ENCODE data around the gene HELLS.

HELLS gene

DNA sequence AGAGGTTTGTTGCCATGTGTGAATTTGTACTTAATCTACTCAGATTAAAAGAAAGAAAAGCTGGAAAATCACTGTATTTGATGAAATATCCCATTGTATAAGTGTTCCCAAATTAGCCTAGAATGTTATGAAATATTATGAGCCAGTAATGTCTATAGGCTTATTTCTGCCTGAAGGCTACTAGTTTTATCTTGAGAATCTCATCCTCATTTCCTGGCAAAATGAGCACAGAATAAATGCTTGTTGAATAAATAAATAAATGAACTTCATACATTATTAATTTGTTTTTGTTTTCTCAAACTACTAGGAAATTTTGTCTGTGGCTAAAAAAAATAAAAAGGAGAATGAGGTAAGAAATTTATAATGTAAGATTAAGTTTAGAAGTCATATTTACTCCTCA, 25.5 kb downstream of the HELLS start:
- H3K9ac ChIP-seq (ENCODE audit: low read depth, low read length) = no peak overlapping the region
- no peaks in the 10 kb centered on the region for H3K4me1 ChIP-seq (ENCODE audit: insufficient read depth, low read length)
- H3K9me3 ChIP-seq (ENCODE audit: control insufficient read depth, insufficient read depth, low read length) = no peaks in the 10 kb centered on the region
- peaks cover 33% of the 10 kb centered on the region for H3K36me3 ChIP-seq (ENCODE audit: insufficient read depth, low read length)

DNA sequence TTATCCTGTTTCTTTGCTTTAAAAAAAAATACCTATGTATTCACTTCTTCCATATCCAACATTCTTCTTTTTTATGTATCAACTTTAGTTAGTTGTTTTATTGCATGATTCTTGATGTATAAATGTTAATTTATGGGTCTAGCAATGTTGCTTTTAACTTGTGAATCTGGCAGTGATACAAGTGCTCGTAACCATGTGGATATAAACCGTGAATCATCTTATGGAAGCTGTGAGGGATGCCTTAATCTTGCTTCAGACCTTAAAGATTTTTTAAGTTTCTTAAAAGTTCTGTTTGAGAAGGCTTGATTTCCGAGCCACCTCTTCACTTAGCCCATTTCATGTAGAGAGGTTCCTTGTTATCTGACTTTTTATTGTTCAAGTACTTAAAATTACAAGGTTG, 25.9 kb downstream of the HELLS start:
- peaks cover 31% of the 10 kb centered on the region for H3K36me3 ChIP-seq (ENCODE audit: insufficient read depth, low read length)

DNA sequence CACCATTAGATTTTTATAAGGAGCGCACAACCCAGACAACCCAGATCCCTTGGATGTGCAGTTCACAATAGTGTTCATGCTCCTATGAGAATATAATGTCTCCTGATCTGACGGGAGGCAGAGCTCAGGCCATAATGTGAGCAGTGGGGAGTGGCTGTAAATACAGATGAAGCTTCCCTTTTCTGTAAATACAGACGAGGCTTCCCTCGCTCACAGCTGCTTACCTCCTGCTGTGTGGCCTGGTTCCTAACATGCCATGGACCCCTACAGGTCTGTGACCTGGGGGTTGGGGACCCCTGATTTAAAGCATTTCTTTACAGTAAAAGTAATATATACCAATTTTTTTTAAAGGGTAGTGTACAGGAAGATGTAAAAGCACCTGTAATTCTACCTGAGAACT, 33.2 kb downstream of the HELLS start:
- Histone ChIP-seq H3K9me3 (ENCODE audit: control insufficient read depth, insufficient read depth, low read length) (no peaks in the 10 kb centered on the region), H3K36me3 (ENCODE audit: insufficient read depth, low read length) (peaks cover 21% of the 10 kb centered on the region), H3K4me1 (ENCODE audit: insufficient read depth, low read length) (no peaks in the 10 kb centered on the region), H3K9ac (ENCODE audit: low read depth, low read length) (no peak overlapping the region)

More for the DNA sequence above, 25.9 kb downstream of the HELLS start:
- no peaks in the 10 kb centered on the region for H3K4me1 ChIP-seq (ENCODE audit: insufficient read depth, low read length)
- H3K9ac ChIP-seq (ENCODE audit: low read depth, low read length) = no peak overlapping the region
- no peaks in the 10 kb centered on the region for H3K9me3 ChIP-seq (ENCODE audit: control insufficient read depth, insufficient read depth, low read length)

DNA sequence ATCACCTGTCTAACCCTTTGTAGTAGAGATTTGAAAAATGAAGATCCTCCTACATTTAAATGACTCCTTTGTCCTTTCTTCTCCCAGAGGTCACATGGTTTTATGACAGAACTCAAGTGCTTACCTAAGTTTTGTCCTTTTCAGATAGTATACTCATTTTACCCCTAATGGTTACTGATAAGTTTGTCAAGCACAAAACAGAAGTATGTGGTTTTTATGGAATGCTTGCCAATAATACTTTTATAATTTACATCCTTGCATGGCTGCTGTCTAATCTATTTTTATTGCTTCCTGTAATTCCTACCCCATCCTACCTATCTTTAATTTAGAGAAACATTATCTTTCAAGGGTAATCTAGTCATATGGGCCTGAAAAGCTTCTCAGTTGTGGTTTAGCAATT, 37.5 kb downstream of the HELLS start:
- Histone ChIP-seq H3K9ac (ENCODE audit: low read depth, low read length) (no peak overlapping the region), H3K4me1 (ENCODE audit: insufficient read depth, low read length) (no peaks in the 10 kb centered on the region), H3K36me3 (ENCODE audit: insufficient read depth, low read length) (peaks cover 19% of the 10 kb centered on the region), H3K9me3 (ENCODE audit: control insufficient read depth, insufficient read depth, low read length) (no peaks in the 10 kb centered on the region)

DNA sequence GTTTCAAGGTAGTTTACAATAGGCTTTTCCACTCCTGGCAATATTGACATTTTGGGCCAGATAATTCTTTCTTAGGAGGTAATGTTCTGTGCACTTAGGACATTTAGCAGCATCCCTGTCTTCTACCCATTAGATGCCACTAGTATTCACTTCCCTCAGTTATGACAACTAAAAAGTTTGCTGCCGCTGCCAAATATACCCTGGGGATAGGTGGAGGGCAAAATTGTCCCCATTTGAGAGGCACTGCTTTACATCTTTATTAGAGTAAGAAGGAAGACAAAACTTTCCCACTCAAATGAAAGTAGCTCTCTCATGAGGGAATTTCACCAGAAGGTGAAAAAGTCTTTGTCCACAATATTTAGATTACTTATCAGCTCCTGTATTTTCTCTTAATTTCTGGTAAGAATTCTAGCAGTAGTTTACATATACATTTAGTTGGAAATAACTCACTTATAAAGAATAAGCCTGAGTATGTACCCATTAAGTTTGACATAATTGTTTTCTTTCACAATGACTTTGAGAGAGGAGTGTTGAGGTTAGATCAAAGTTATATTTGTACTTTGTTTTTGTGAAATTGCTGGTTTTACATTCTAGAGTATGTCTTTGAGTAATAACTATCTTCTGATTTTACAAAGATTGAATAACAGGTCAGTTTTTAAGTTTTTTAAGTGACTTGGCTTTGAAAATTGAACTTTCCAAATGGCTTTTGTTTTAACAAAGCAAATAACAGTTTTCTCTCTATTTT, 46.0 kb downstream of the HELLS start:
- Histone ChIP-seq H3K36me3 (ENCODE audit: insufficient read depth, low read length) (peaks cover 48% of the 10 kb centered on the region), H3K4me1 (ENCODE audit: insufficient read depth, low read length) (no peaks in the 10 kb centered on the region), H3K9ac (ENCODE audit: low read depth, low read length) (no peak overlapping the region), H3K9me3 (ENCODE audit: control insufficient read depth, insufficient read depth, low read length) (no peaks in the 10 kb centered on the region)

DNA sequence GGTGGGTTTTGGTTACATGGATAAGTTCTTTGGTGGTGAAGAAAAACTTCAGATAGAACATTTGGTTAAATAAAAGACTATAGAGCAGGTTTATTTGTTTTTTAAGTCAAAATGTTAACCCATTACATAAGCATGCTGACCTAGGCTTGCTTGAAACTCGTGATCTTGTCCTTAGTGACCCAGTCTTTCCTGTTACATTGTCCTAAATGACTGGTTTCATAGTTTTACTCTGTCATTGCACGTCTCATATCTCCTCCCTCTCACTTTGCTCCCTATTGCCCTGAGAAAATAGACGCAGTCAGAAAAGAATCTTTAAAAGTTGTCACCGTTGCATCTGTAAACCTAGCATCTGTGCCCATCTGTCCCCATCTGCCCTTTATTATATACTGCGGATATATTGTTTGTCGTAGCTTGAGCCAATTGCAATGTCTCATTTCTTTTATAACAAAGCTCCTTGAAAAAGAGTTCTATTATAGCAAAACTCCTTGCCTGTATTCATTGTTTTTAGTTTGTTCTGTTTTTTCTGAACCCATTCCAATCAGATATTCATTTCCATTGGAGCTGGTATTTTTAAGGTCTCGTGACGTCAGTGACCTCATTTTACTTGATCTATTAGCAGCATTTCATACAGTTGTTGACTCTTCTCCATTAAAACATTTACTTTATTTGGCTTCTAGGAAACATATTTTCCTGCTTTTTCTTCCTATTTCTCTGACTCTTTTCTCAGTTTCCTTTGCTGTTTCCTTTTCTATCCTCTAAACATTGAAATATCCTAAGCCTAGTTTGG, 57.3 kb downstream of the HELLS start:
- Histone ChIP-seq H3K9me3 (ENCODE audit: control insufficient read depth, insufficient read depth, low read length) (no peaks in the 10 kb centered on the region), H3K36me3 (ENCODE audit: insufficient read depth, low read length) (peaks cover 31% of the 10 kb centered on the region), H3K4me1 (ENCODE audit: insufficient read depth, low read length) (no peaks in the 10 kb centered on the region), H3K9ac (ENCODE audit: low read depth, low read length) (no peak overlapping the region)

DNA sequence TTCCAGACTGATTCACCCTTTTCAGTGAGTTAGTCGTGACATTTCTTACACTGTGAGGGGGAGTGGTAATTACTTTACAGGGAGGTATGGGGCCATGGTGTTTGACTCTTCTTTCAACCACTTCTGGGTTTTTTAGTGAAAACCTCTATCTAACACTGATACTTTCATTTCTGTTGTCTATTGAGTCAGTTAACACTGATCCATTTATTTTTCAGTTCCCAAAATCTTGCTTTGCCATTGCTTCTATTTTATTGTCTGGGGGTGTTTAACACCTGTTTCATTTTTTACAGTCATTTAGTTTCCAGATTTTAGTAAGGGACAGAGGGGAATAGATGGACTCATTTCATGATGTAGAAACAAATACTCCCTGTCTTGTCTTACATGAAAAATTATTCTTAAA, 61.5 kb downstream of the HELLS start:
- Histone ChIP-seq H3K9ac (ENCODE audit: low read depth, low read length) (no peak overlapping the region), H3K36me3 (ENCODE audit: insufficient read depth, low read length) (peaks cover 36% of the 10 kb centered on the region), H3K9me3 (ENCODE audit: control insufficient read depth, insufficient read depth, low read length) (no peaks in the 10 kb centered on the region), H3K4me1 (ENCODE audit: insufficient read depth, low read length) (no peaks in the 10 kb centered on the region)

DNA sequence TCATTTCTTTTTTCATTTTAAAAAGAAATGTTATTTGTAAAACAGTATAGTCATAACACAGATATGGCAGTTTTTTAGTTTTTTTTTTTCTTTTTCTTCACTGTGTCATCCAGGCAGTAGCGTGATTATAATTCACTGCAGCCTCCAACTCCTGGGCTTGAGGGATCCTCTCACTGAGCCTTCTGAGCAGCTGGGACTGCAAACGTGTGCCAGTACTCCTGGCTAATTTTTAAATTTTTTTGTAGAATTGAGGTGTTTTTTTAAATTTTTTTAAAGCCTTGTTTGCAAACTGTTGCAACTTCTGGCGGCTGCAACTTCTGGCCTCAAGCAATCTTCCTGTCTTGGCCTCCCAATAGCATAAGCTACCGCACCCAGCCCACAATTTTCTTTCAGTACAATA, 63.0 kb downstream of the HELLS start:
- Histone ChIP-seq H3K9ac (ENCODE audit: low read depth, low read length) (no peak overlapping the region), H3K36me3 (ENCODE audit: insufficient read depth, low read length) (peaks cover 29% of the 10 kb centered on the region), H3K4me1 (ENCODE audit: insufficient read depth, low read length) (no peaks in the 10 kb centered on the region), H3K9me3 (ENCODE audit: control insufficient read depth, insufficient read depth, low read length) (no peaks in the 10 kb centered on the region)

DNA sequence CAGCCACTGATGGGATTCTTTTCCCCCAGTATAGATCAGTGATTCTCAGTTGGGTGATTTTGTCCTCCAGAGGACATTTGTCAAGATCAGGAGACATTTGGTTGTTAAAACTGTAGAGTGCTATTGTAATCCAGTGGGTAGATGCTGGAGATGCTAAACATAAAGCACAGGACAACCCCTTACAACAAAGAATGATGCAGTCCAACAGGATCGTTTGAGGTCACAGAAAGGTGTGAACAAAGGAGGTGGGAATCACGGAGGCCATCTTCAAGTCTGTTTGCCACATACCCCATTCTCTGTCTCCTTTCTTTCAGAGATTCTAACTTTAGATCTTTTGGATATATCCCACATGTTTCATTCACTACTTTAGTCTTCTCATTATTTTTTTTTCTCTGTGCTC, 69.0 kb downstream of the HELLS start:
- Histone ChIP-seq H3K9ac (ENCODE audit: low read depth, low read length) (no peak overlapping the region), H3K4me1 (ENCODE audit: insufficient read depth, low read length) (no peaks in the 10 kb centered on the region; the same call in 1 of the 2 replicates), H3K9me3 (ENCODE audit: control insufficient read depth, insufficient read depth, low read length) (no peaks in the 10 kb centered on the region), H3K36me3 (ENCODE audit: insufficient read depth, low read length) (peaks cover 11% of the 10 kb centered on the region)

DNA sequence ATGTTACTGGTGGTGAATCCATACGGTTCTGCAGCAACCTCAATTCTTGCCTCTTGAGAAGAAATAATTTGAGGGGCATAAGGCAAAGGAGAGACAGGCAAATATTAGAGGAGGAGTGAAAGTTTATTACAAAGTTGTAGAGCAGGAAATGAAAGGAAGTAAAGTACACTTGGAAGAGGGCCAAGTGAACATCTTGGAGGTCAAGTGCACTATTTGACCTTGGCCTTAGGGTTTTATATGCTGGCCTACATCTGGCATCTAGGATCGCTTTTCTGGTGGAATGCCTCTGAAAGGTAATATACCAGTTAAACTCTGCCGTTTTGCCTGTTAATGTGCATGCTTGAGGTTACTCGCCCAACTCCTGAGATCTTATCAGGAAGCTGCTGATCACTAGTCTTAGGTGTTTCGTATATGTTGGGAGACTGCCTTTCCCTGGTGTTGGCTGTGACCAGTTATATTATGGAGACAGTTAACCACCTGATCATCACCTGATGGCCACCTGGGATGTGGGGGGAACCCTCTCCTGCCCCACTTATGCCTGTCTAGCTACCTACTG, 71.9 kb downstream of the HELLS start:
- Histone ChIP-seq H3K9ac (ENCODE audit: low read depth, low read length) (no peak overlapping the region), H3K4me1 (ENCODE audit: insufficient read depth, low read length) (peaks cover 5% of the 10 kb centered on the region), H3K9me3 (ENCODE audit: control insufficient read depth, insufficient read depth, low read length) (no peaks in the 10 kb centered on the region), H3K36me3 (ENCODE audit: insufficient read depth, low read length) (no peaks in the 10 kb centered on the region; the same call in none of the 2 replicates)

DNA sequence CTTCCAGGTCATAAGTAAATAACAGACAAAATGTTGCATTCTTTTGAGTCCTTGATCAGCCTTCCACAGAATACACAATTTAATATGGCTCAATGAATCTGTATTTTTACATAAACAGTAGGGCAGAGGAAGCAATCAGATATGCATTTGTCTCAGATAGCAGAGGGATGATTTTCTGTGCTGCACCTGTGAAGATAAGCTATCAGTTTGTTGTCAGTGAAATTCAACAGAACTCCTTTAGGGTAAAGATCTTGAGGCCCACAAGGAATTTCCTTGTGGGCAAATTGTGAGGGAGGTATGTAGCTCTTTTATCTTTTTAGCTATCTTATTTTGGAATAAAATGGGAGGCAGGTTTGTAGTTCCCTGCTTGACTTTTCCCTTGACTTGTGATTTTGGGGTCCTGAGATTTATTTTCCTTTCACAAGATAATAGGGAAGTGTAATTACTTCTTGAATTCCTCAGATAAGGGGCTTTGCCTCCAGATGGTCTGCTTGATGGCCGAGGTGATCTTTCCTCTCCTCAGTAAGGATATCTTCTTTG, 77.1 kb downstream of the HELLS start:
- Histone ChIP-seq H3K36me3 (ENCODE audit: insufficient read depth, low read length) (peaks cover 4% of the 10 kb centered on the region), H3K4me1 (ENCODE audit: insufficient read depth, low read length) (peaks cover 37% of the 10 kb centered on the region), H3K9ac (ENCODE audit: low read depth, low read length) (no peak overlapping the region; the same call in 1 of the 2 replicates), H3K9me3 (ENCODE audit: control insufficient read depth, insufficient read depth, low read length) (no peaks in the 10 kb centered on the region; the same call in 1 of the 2 replicates)

DNA sequence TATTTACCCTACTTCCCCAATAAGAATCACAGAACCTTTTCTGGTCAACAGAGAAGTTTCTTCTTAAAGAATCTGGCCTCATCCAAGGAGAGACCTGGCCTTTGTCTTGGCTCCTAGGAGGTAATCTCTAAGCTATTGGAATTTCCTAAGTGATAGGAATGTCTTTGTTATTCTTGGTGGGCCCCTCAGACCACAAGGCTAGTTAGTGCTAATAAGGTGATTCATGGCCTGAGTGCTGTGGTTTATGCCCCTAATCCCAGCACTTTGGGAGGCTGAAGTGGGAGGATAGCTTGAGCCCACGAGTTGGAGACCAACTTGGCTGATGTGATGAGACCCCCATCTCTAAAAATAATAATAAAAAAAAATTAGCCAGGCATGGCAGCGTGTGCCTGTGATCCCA, 78.0 kb downstream of the HELLS start:
- H3K36me3 ChIP-seq (ENCODE audit: insufficient read depth, low read length) = peaks cover 4% of the 10 kb centered on the region
- H3K9ac ChIP-seq (ENCODE audit: low read depth, low read length) = no peak overlapping the region
- peaks cover 41% of the 10 kb centered on the region for H3K4me1 ChIP-seq (ENCODE audit: insufficient read depth, low read length)
- no peaks in the 10 kb centered on the region; the same call in 1 of the 2 replicates for H3K9me3 ChIP-seq (ENCODE audit: control insufficient read depth, insufficient read depth, low read length)

DNA sequence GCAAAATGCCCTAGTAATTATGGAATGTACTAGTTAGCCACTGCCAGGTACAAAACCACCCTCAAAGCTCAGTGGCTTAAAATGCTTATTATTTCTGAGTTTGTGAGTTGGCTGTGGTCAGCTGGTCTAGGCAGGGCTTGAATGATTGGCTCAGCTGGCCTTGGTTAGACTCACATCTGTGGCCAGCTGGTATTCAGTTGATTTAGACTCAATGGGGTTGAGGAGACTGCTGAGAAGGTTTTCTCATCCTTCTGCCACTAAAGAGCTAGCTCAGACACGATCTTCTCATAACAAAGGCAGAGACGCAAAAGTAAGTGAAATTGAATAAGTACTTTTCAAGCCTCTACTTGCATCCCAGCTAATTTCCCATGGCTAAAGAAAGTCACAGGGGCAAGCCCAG, 80.9 kb downstream of the HELLS start:
- peaks cover 41% of the 10 kb centered on the region for H3K4me1 ChIP-seq (ENCODE audit: insufficient read depth, low read length)
- H3K9ac ChIP-seq (ENCODE audit: low read depth, low read length) = no peak overlapping the region
- H3K9me3 ChIP-seq (ENCODE audit: control insufficient read depth, insufficient read depth, low read length) = no peaks in the 10 kb centered on the region; the same call in 1 of the 2 replicates
- peaks cover 4% of the 10 kb centered on the region for H3K36me3 ChIP-seq (ENCODE audit: insufficient read depth, low read length)

DNA sequence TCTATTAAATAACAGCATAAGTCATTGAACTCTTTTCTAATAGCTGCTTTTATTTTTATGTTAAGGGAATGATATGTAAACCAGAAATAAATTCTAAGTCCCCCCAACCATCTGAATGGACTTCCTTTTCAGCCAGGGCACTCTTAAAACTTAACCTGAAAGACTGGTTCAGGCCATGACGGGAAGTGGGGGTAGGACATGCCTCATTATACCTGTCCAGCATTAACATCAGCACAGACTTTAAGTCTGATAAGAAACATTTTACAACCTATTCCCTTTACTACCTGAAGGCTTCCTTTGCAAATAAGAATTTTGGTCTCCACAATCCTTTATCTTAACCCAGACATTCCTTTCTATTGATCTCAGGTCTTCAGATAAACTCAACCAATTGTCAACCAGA, 81.9 kb downstream of the HELLS start:
- Histone ChIP-seq H3K4me1 (ENCODE audit: insufficient read depth, low read length) (peaks cover 36% of the 10 kb centered on the region), H3K36me3 (ENCODE audit: insufficient read depth, low read length) (peaks cover 4% of the 10 kb centered on the region; the same call in 1 of the 2 replicates), H3K9me3 (ENCODE audit: control insufficient read depth, insufficient read depth, low read length) (no peaks in the 10 kb centered on the region; the same call in 1 of the 2 replicates), H3K9ac (ENCODE audit: low read depth, low read length) (no peak overlapping the region)

Data from ES-I3 (cell line).